ENCODE measurements around the gene RAB40B.
A peak's percentile ranks its signal among the peaks of the same experiment; 100 is the strongest.

Gene RAB40B

DNA sequence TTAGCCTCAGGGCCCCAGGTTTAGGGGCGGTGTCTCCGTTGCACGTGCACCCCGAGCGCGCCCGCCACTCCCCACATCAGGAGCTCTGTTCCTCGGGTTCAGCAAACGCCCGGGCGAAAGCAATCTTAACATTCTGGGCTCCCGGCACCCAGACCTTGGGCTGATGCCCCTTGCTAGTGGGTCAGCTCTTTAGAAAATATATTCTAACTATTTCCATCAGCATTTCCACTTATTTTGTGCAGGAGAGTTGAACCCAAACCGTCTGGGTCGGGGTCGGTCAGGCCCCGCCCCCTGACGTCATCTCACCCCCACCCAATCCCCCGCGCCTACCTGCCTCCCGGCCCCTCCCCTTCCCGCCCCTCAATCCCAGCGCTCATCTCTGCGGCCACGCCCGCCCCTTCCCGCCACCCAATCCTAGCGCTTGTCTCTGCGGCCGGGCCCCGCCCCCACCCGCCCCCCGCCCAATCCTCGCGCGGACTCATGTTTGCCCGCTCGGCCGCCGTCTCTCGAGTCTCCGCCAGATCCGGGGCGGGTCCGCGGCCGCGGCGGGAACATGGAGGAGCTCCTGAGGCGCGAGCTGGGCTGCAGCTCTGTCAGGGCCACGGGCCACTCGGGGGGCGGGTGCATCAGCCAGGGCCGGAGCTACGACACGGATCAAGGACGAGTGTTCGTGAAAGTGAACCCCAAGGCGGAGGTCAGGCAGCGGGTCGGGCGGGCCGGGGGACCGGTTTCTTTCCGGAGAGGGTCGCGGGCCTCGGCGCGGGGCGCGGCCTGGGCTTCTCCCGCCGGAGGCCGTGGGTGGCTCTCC is 17.9 kb upstream of the RAB40B start, which contains the start of gene FN3KRP:
TSS of gene FN3KRP (plus strand) at position 504 of the 808 bp plus-strand sequence. CDS start at position 554, 50 bp downstream.
- Histone ChIP-seq H2BK5ac (ENCODE audit: low read length) (no peak within 1 kb of the TSS), H4K5ac (ENCODE audit: low read length) (no peak within 1 kb of the TSS), H2AK5ac (ENCODE audit: low read length) (no peak within 1 kb of the TSS), H3K79me1 (ENCODE audit: low read length) (peaks cover 4% of the 10 kb centered on the region), H3K4ac (ENCODE audit: low read depth, low read length) (no peak within 1 kb of the TSS), H4K8ac (ENCODE audit: low read depth, low read length) (no peak within 1 kb of the TSS), H2BK15ac (replicated peaks; ENCODE audit: low read depth) (no peak within 1 kb of the TSS), H3K4me1 (ENCODE audit: control insufficient read depth, low read depth, low read length) (no peaks in the 10 kb centered on the region), H3K4me3 (ENCODE audit: low read length) (peak within 1 kb of the TSS; percentile 76), H3K36me3 (ENCODE audit: control insufficient read depth, insufficient read depth, low read length) (no peaks in the 10 kb centered on the region), H3K56ac (ENCODE audit: low read length) (peak within 1 kb of the TSS; percentile 87), H3K23ac (ENCODE audit: low read length) (no peak within 1 kb of the TSS), H2BK120ac (ENCODE audit: low read depth, low read length) (no peak within 1 kb of the TSS), H3K27ac (ENCODE audit: low read depth, low read length) (no peak within 1 kb of the TSS), H3K79me2 (ENCODE audit: control insufficient read depth, insufficient read depth, low read length) (no peaks in the 10 kb centered on the region), H3K18ac (ENCODE audit: low read length) (peak within 1 kb of the TSS; percentile 21), H3K9ac (ENCODE audit: low read length) (peak within 1 kb of the TSS; percentile 84), H3K27me3 (ENCODE audit: insufficient read depth, low read length, poor library complexity) (no peaks in the 10 kb centered on the region), H3K4me2 (ENCODE audit: low read length) (peak within 1 kb of the TSS; percentile 88)
- WGBS (ENCODE audit: extremely low coverage, insufficient coverage, low lambda C conversion rate) = no CpG with 5 or more reads among the region's 75 CpGs
- DNase-seq = peak; percentile 97

DNA sequence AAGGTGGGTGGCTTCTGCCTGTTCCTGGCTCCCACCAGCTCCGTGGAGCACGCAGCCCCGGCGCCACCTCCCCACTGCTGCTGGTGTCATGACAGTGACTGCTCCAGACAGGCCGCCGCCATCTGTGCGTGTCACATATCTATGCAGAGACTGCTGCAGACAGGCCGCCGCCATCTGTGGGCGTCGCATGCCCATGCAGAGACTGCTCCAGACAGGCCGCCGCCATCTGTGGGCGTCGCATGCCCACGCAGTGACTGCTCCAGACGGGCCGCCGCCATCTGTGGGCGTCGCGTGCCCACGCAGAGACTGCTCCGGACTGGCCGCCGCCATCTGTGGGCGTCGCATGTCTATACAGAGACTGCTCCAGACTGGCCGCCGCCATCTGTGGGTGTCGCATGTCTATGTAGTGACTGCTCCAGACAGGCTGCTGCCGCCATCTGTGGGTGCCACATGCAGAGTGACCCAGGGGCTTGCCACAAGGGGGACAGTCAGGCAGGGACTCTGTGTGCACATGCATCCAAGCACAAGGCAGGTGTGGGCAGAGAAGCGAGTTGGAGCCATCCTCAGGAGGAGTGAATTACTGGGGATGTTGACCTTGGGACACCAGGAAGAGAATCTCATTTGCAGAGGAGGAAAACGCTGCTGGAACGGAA is 14.7 kb upstream of the RAB40B start:
- H3K9ac ChIP-seq (ENCODE audit: low read length) = no peak overlapping the region
- H3K56ac ChIP-seq (ENCODE audit: low read length) = no peak overlapping the region
- H3K4me3 ChIP-seq (ENCODE audit: low read length) = no peak overlapping the region
- no peak overlapping the region for H3K27ac ChIP-seq (ENCODE audit: low read depth, low read length)
- no peak overlapping the region for H2BK15ac ChIP-seq (replicated peaks; ENCODE audit: low read depth)
- H3K23ac ChIP-seq (ENCODE audit: low read length) = no peak overlapping the region
- H3K4ac ChIP-seq (ENCODE audit: low read depth, low read length) = no peak overlapping the region
- H4K8ac ChIP-seq (ENCODE audit: low read depth, low read length) = no peak overlapping the region
- H2AK5ac ChIP-seq (ENCODE audit: low read length) = no peak overlapping the region
- peaks cover 4% of the 10 kb centered on the region for H3K79me1 ChIP-seq (ENCODE audit: low read length)
- H3K4me2 ChIP-seq (ENCODE audit: low read length) = no peak overlapping the region
- DNase-seq = no peak
- no CpG with 5 or more reads among the region's 35 CpGs for whole genome bisulfite sequencing (ENCODE audit: extremely low coverage, insufficient coverage, low lambda C conversion rate)
- H3K27me3 ChIP-seq (ENCODE audit: insufficient read depth, low read length, poor library complexity) = no peaks in the 10 kb centered on the region
- H3K79me2 ChIP-seq (ENCODE audit: control insufficient read depth, insufficient read depth, low read length) = no peaks in the 10 kb centered on the region
- H3K36me3 ChIP-seq (ENCODE audit: control insufficient read depth, insufficient read depth, low read length) = no peaks in the 10 kb centered on the region
- H3K18ac ChIP-seq (ENCODE audit: low read length) = no peak overlapping the region
- H2BK5ac ChIP-seq (ENCODE audit: low read length) = no peak overlapping the region
- H3K4me1 ChIP-seq (ENCODE audit: control insufficient read depth, low read depth, low read length) = no peaks in the 10 kb centered on the region
- no peak overlapping the region for H2BK120ac ChIP-seq (ENCODE audit: low read depth, low read length)
- H4K5ac ChIP-seq (ENCODE audit: low read length) = no peak overlapping the region

DNA sequence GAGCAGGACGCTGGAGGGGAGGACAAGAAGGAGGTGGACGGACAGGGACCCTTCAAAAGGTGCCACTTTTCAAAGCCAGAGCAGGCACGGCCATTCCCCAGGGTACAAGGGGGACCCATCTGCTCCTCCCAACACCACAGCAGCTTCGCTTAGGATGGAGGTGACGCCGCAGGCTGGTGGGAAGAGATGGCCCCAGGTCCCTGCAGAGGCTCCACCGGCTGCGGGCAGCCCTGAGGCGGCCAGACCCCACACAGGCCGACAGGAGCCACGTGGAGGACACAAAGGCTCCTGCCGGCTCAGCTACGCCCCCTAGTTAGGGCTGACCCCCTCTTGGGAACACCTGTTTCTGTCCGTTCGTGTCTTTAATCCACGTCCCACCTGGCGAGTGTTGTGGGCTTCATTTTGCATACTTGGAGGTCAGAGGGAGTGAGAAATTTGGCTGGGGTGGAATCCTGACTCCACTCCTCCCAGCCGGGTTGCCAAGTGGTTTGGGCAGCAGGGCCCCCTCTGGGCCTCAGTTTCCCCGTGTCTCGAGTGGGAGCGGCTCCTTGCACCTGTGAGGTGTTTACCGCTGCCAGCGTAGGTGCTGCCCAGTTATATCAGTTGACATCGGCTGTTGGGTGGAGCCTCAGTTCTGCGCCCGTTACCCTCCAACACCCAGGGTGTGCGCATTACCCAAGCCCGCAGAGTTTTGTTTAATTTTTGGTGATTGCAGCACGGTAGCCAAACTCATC is 12.2 kb upstream of the RAB40B start:
- H2AK5ac ChIP-seq (ENCODE audit: low read length) = no peak overlapping the region
- no peak overlapping the region for H2BK5ac ChIP-seq (ENCODE audit: low read length)
- WGBS (ENCODE audit: extremely low coverage, insufficient coverage, low lambda C conversion rate) = no CpG with 5 or more reads among the region's 29 CpGs
- H3K79me2 ChIP-seq (ENCODE audit: control insufficient read depth, insufficient read depth, low read length) = no peaks in the 10 kb centered on the region
- no peak overlapping the region for H3K9ac ChIP-seq (ENCODE audit: low read length)
- no peaks in the 10 kb centered on the region for H3K36me3 ChIP-seq (ENCODE audit: control insufficient read depth, insufficient read depth, low read length)
- no peak overlapping the region for H3K4me3 ChIP-seq (ENCODE audit: low read length)
- H2BK120ac ChIP-seq (ENCODE audit: low read depth, low read length) = no peak overlapping the region
- no peaks in the 10 kb centered on the region for H3K27me3 ChIP-seq (ENCODE audit: insufficient read depth, low read length, poor library complexity)
- H3K27ac ChIP-seq (ENCODE audit: low read depth, low read length) = no peak overlapping the region
- H4K5ac ChIP-seq (ENCODE audit: low read length) = no peak overlapping the region
- H2BK15ac ChIP-seq (replicated peaks; ENCODE audit: low read depth) = no peak overlapping the region
- no peak overlapping the region for H3K4me2 ChIP-seq (ENCODE audit: low read length)
- H4K8ac ChIP-seq (ENCODE audit: low read depth, low read length) = no peak overlapping the region
- no peaks in the 10 kb centered on the region for H3K79me1 ChIP-seq (ENCODE audit: low read length)
- DNase-seq = no peak
- H3K23ac ChIP-seq (ENCODE audit: low read length) = no peak overlapping the region
- H3K4me1 ChIP-seq (ENCODE audit: control insufficient read depth, low read depth, low read length) = no peaks in the 10 kb centered on the region
- no peak overlapping the region for H3K18ac ChIP-seq (ENCODE audit: low read length)
- no peak overlapping the region for H3K4ac ChIP-seq (ENCODE audit: low read depth, low read length)
- H3K56ac ChIP-seq (ENCODE audit: low read length) = no peak overlapping the region

DNA sequence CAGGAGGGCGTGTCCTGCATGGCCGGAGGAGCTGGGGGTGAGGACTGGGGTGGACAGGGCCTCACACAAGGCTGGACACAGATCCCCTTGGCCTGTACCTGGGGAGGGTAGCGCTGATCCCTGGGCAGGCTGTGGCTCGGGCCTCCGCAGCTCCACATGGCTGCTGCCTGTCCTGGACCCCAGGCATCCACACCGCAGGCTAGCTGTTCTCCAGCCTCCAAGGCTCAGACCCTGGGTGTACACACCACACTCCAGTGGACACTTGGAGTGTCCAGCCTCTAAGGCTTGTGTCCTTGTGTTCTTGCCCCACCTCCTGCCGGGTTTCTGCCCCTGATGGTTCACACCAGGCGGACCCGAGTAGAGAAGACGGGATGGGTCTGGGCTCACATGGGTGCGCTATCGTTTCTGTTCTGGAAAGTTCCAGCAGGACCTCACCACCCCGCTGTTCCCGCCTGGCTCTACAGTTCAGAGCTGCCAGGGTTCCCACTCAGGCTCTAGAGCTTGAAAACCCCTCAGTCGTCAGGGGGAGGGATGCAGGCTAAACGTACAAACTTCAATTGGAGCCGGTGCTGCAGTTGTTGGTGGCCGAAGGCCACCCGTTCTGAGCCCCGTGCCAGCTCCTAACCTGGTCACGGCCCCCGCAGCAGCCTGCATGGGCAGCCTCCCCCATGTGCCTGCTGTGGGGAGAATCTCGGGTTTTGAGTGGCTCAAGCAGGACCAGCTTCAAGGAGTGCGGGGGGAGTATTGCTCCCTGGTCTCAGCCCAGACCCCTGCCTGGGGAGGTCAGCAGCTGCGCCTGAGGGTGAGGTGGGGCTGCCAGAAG is 11.4 kb upstream of the RAB40B start:
- Histone ChIP-seq H3K9ac (ENCODE audit: low read length) (no peak overlapping the region), H3K27me3 (ENCODE audit: insufficient read depth, low read length, poor library complexity) (no peaks in the 10 kb centered on the region), H3K56ac (ENCODE audit: low read length) (no peak overlapping the region), H3K36me3 (ENCODE audit: control insufficient read depth, insufficient read depth, low read length) (no peaks in the 10 kb centered on the region), H3K18ac (ENCODE audit: low read length) (no peak overlapping the region), H3K27ac (ENCODE audit: low read depth, low read length) (no peak overlapping the region), H3K79me2 (ENCODE audit: control insufficient read depth, insufficient read depth, low read length) (no peaks in the 10 kb centered on the region), H2AK5ac (ENCODE audit: low read length) (no peak overlapping the region), H2BK5ac (ENCODE audit: low read length) (no peak overlapping the region), H3K79me1 (ENCODE audit: low read length) (no peaks in the 10 kb centered on the region), H2BK15ac (replicated peaks; ENCODE audit: low read depth) (no peak overlapping the region), H4K8ac (ENCODE audit: low read depth, low read length) (no peak overlapping the region), H2BK120ac (ENCODE audit: low read depth, low read length) (no peak overlapping the region), H3K4me2 (ENCODE audit: low read length) (no peak overlapping the region), H3K4me1 (ENCODE audit: control insufficient read depth, low read depth, low read length) (no peaks in the 10 kb centered on the region), H3K23ac (ENCODE audit: low read length) (no peak overlapping the region), H4K5ac (ENCODE audit: low read length) (no peak overlapping the region), H3K4ac (ENCODE audit: low read depth, low read length) (no peak overlapping the region), H3K4me3 (ENCODE audit: low read length) (no peak overlapping the region)
- WGBS (ENCODE audit: extremely low coverage, insufficient coverage, low lambda C conversion rate) = no CpG with 5 or more reads among the region's 25 CpGs
- no peak for DNase-seq

DNA sequence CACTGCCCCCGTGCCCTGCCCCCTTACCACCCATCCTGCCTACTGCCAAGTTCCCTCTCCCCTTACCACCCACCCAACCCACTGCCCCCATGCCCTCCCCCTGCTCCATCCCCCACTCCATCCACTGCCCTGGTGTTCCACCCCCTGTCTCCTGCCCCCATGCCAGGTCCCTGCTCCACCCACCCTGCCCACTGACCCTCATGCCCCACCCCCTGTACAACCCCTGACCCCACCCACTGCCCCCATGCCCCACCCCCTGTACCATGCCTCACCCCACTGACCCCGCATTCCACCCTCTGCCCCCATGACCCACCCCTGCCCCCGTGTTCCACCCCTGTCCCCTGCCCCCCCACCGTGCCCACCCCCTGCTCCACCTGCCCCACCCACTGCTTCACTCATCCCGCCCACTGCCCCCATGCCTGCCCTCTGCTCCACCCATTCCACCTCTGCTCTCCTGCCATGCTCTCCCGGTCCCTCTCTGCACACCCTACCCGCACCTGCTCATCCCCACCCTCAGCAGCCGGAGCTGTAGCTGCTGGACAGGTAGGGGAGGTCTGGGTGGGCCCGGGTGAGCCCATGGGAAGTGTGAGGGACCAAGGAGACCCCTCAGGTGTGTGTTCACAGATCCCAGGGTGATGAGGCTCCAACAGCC is 10.7 kb upstream of the RAB40B start:
- Histone ChIP-seq H2AK5ac (ENCODE audit: low read length) (no peak overlapping the region), H3K23ac (ENCODE audit: low read length) (no peak overlapping the region), H3K27ac (ENCODE audit: low read depth, low read length) (no peak overlapping the region), H3K56ac (ENCODE audit: low read length) (no peak overlapping the region), H3K27me3 (ENCODE audit: insufficient read depth, low read length, poor library complexity) (no peaks in the 10 kb centered on the region), H4K8ac (ENCODE audit: low read depth, low read length) (no peak overlapping the region), H3K4me1 (ENCODE audit: control insufficient read depth, low read depth, low read length) (no peaks in the 10 kb centered on the region), H2BK120ac (ENCODE audit: low read depth, low read length) (no peak overlapping the region), H4K5ac (ENCODE audit: low read length) (no peak overlapping the region), H3K4me3 (ENCODE audit: low read length) (no peak overlapping the region), H3K4me2 (ENCODE audit: low read length) (no peak overlapping the region), H3K79me2 (ENCODE audit: control insufficient read depth, insufficient read depth, low read length) (no peaks in the 10 kb centered on the region), H3K9ac (ENCODE audit: low read length) (no peak overlapping the region), H3K79me1 (ENCODE audit: low read length) (no peaks in the 10 kb centered on the region), H3K18ac (ENCODE audit: low read length) (no peak overlapping the region), H2BK15ac (replicated peaks; ENCODE audit: low read depth) (no peak overlapping the region), H2BK5ac (ENCODE audit: low read length) (no peak overlapping the region), H3K4ac (ENCODE audit: low read depth, low read length) (no peak overlapping the region), H3K36me3 (ENCODE audit: control insufficient read depth, insufficient read depth, low read length) (no peaks in the 10 kb centered on the region)
- no CpG with 5 or more reads among the region's 9 CpGs for WGBS (ENCODE audit: extremely low coverage, insufficient coverage, low lambda C conversion rate)
- DNase-seq = no peak
